Ectodermal cell (in vitro differentiated cells): ENCODE measurements around the gene GNB4. TPM values are rescaled to one million over a fixed set of nuclear protein-coding genes. Genes with fewer than 3 reads are reported as not detected.
A peak's percentile ranks its signal among the peaks of the same experiment; 100 is the strongest.

Experiments used
- H3K27ac ChIP-seq: 2 replicates; pipeline ENCODE4 v1.7.0; 2013; ENCODE audit warnings: mild to moderate bottlenecking, low read depth, low read length; ENCODE audit not compliant: insufficient read depth, poor library complexity, severe bottlenecking
- H3K27me3 ChIP-seq: 2 replicates; pipeline ENCODE4 v1.7.0; 2013; ENCODE audit warnings: mild to moderate bottlenecking, low read length; ENCODE audit not compliant: insufficient read depth, control insufficient read depth, poor library complexity, severe bottlenecking
- H3K36me3 ChIP-seq: one replicate; pipeline ENCODE4 v1.7.0; 2013; ENCODE audit warnings: low read length; ENCODE audit not compliant: control insufficient read depth, insufficient read depth
- H3K4me1 ChIP-seq: one replicate; pipeline ENCODE4 v1.7.0; 2013; ENCODE audit warnings: low read length; ENCODE audit not compliant: control insufficient read depth, insufficient read depth
- H3K4me3 ChIP-seq: 2 replicates; pipeline ENCODE4 v1.7.0; 2013; ENCODE audit warnings: low read depth, low read length, control low read depth; ENCODE audit not compliant: insufficient read depth
- H3K9me3 ChIP-seq: 2 replicates; pipeline ENCODE4 v1.7.0; 2013; ENCODE audit warnings: mild to moderate bottlenecking, low read length, moderate library complexity; ENCODE audit not compliant: control insufficient read depth
- WGBS, 2 experiments: methylation state at CpG; one replicate each; pipeline ENCODE4 v1.1.7; 2013; ENCODE audit warnings: missing lambda C conversion rate in 2 of 2; 5-methylcytosine and 5-hydroxymethylcytosine counted together
- polyA plus RNA-seq, 4 experiments: library from polyadenylated mRNA; stranded (reverse); fragments of 50-300 nt; gene quantifications; one replicate each; pipeline ENCODE4 v1.2.3, GENCODE V29; 2013

GNB4 gene
- polyA plus RNA-seq (2013, experiment 1 of 4): 35.1 TPM
- polyA plus RNA-seq (2013, experiment 2 of 4): 37.8 TPM
- 27.8 TPM for polyA plus RNA-seq (2013, experiment 3 of 4)
- polyA plus RNA-seq (2013, experiment 4 of 4): 29.3 TPM

DNA sequence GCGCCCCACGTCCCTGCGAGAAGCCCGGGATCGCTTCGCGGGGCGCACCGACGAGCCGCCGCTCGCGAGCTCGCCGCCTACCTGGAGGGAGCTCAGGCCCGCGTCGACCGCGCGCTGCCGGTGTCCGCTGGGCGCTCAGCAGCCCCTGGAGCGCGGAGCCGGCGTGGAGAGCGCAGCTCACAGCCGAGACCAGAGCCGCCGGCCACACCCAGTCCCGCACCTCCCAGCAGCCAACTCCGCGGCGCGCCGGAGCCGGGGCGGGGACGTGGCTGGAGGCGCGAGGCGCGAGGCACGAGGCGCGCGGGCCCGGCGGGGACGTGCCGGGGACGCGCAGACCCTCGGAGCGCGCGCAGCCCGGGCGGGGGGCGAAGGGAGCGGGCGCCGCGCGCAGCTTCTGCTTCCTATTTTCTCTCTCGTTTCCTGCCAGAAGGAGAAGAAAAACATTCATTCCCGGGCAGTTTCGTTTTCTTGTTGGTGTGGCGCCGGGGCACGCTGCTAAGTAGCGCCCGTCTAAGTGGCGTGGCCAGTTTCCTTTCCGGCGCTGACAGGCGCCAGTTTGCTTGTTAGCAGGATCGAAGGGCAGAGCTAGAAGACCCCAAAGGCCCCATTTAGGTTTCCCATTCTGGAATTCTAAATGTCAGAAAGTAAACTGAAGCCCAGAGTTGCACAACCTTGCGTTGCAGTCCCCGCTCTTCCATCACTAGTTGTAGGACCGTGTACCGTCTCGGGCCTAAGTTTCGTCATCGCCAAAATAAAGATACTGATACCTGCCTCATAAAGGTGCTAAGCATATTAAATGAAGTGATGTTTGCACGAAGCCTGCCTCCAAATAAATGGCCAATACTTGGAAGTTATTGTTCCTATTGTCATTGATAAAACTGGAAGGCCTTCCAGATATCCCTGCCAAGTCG lies at the start of gene GNB4:
TSS of gene GNB4 (minus strand) at position 206 of the 911 bp plus-strand sequence. CDS start 25,270 bp downstream, outside the sequence.
- Histone ChIP-seq H3K27ac (peak within 1 kb of the TSS; percentile 51), H3K9me3 (no peaks in the 10 kb centered on the region), H3K36me3 (no peaks in the 10 kb centered on the region), H3K27me3 (peaks cover 14% of the 10 kb centered on the region), H3K4me3 (peak within 1 kb of the TSS; percentile 68), H3K4me1 (peaks cover 17% of the 10 kb centered on the region)
- 3% methylated on average over 90 of the region's 90 CpGs for WGBS, 2 experiments

DNA sequence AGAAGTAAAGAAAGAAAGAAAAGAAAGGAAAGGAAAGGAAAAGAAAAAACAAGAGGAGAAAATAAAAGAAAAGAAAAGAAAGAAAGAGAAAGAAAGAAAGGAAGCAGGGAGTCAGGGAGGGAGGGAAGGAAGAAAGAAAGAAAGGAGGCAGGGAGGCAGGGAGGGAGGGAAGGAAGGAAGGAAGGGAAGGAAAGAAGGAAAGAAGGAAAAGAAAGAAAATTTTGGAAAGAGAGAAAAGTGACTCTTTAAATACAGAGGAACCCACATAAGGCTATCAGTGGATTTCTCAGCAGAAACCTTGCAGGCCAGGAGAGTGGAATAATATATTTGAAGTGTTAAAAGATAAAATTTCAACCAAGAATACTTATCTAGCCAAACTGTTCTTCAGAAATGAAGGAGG lies 44.2 kb upstream of the GNB4 start:
- Histone ChIP-seq H3K36me3 (no peaks in the 10 kb centered on the region), H3K9me3 (peaks cover 2% of the 10 kb centered on the region), H3K27ac (no peak overlapping the region), H3K4me1 (no peaks in the 10 kb centered on the region), H3K27me3 (no peaks in the 10 kb centered on the region), H3K4me3 (no peak overlapping the region)

DNA sequence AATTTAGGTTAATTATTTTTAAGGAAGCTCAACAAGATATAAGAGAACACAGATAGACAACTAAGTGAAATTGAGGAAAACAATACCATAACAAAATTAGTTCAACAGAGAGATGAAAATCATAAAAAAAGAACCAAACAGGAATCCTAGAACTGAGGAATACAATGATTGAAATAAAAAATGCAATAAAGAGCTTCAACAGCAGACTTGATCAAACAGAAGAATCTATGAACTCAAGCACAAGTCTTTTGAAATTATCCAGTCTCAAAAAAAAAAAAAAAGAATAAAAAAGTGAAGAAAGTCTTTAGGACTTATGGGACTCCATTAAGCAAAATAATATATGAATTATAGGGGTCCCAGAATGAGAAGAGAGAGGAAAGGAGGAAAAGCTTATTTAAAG lies 42.0 kb upstream of the GNB4 start:
- no peaks in the 10 kb centered on the region for H3K36me3 ChIP-seq
- no peak overlapping the region for H3K4me3 ChIP-seq
- H3K4me1 ChIP-seq: no peaks in the 10 kb centered on the region
- H3K27me3 ChIP-seq: no peaks in the 10 kb centered on the region
- H3K9me3 ChIP-seq: peaks cover 2% of the 10 kb centered on the region
- no peak overlapping the region for H3K27ac ChIP-seq

DNA sequence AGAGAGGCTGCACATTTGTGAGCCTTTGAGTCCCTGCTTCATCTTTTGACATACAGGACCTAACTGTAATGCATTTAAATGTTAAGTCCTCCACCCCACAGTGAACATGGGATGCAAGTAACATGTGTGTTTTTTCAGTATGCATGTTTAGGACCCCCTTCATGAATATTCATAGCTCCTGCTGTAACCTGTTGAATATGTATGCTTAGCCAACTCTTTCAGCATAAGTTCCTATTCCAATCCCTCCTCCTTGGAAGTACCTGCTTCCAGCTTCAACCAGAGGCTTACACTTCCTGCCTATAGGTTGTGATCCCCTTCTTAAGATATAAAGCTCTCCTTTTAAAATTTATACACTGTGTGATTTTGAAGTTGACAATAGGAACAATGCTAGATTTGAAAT lies 36.9 kb upstream of the GNB4 start:
- no peak overlapping the region for H3K27ac ChIP-seq
- no peaks in the 10 kb centered on the region for H3K27me3 ChIP-seq
- H3K9me3 ChIP-seq: no peaks in the 10 kb centered on the region
- no peak overlapping the region for H3K4me3 ChIP-seq
- H3K36me3 ChIP-seq: no peaks in the 10 kb centered on the region
- H3K4me1 ChIP-seq: no peaks in the 10 kb centered on the region

DNA sequence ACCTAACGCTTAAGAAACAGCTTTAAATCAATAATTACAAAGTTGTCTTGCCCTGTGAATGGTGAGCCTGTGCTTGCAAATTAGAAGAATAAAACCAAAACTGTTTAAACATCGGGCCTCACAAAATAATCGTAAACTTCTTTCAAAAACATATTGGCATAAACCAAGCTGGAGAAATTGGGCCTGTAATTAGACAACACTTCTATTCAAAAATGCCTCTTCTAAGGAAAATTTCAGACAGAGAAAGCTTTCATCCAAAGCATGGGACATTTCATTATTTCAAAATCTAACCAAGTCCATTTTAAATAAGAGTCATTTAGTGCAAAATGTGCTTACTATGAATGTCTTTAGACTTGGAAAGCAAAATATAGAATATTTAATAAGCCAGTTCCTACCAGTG lies 35.5 kb upstream of the GNB4 start:
- Histone ChIP-seq H3K9me3 (no peaks in the 10 kb centered on the region), H3K36me3 (no peaks in the 10 kb centered on the region), H3K27ac (no peak overlapping the region), H3K4me1 (no peaks in the 10 kb centered on the region), H3K27me3 (no peaks in the 10 kb centered on the region), H3K4me3 (no peak overlapping the region)
- 94 to 96% methylated on average over 3 of the region's 3 CpGs for WGBS, 2 experiments

DNA sequence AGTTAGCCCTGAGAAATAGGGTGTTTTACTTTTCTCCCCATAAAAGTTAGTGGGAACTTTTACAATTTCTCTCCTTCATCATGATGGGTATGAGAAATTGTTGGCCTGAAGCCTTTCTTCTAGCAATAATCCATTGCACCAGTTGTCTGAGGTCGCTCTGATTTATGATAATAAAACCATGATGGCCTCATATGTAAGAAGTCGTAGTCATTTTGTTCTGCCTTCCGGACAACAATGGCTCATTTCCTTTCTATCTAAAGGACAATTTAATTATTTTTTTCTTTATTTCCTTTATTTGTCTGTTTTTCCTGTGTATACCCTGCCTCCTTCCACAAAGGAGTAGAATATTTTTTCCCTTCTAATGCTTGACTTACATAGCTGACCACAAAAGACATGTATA lies 31.6 kb upstream of the GNB4 start:
- H3K4me3 ChIP-seq: no peak overlapping the region
- H3K36me3 ChIP-seq: no peaks in the 10 kb centered on the region
- no peaks in the 10 kb centered on the region for H3K9me3 ChIP-seq
- no peaks in the 10 kb centered on the region for H3K27me3 ChIP-seq
- no peaks in the 10 kb centered on the region for H3K4me1 ChIP-seq
- no peak overlapping the region for H3K27ac ChIP-seq
- WGBS, 2 experiments: 98 to 100% methylated on average over 2 to 3 of the region's 3 CpGs

DNA sequence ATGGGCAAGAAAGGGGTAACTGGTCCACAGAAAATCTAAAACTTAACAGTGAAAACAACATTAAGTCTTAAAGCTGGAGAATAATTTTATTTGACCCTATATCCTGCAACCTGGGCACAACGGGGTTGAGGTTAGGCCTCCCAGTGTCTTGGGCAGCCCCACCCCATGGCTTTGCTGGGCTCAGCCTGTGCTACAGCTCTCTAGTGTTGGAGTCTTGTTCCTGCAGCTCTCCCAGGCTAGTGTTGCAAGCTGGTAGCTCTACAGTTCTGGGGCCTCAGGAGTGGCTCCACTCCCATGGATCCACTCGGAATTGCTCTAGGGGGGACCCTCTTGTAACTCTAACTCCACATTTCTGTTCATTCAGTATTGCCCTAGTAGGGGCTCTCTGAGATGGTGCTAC lies 24.9 kb upstream of the GNB4 start:
- Histone ChIP-seq H3K4me1 (no peaks in the 10 kb centered on the region), H3K4me3 (no peak overlapping the region), H3K27ac (no peak overlapping the region), H3K9me3 (no peaks in the 10 kb centered on the region), H3K36me3 (no peaks in the 10 kb centered on the region), H3K27me3 (no peaks in the 10 kb centered on the region)
- 84 to 92% methylated on average over 2 of the region's 2 CpGs for WGBS, 2 experiments

DNA sequence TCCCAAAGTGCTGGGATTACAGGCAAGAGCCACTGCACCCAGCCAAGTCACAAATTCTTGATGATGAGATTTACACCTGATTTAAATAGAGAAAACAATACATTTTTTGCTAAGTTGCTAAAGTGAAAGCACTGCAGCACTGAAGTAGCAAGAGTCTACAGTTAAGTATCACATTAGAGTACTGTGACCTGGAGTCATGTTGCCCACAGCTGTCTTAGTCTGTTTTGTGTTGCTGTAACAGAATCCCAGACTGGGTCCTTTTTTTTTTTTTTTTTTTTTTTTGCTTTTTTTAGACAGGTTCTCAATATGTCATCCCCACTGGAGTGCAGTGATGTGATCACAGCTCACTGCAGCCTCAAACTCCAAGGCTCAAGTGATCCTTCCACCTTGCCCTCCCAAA lies 23.2 kb upstream of the GNB4 start:
- Histone ChIP-seq H3K36me3 (no peaks in the 10 kb centered on the region), H3K4me1 (no peaks in the 10 kb centered on the region), H3K27me3 (no peaks in the 10 kb centered on the region), H3K4me3 (no peak overlapping the region), H3K27ac (no peak overlapping the region), H3K9me3 (no peaks in the 10 kb centered on the region)

DNA sequence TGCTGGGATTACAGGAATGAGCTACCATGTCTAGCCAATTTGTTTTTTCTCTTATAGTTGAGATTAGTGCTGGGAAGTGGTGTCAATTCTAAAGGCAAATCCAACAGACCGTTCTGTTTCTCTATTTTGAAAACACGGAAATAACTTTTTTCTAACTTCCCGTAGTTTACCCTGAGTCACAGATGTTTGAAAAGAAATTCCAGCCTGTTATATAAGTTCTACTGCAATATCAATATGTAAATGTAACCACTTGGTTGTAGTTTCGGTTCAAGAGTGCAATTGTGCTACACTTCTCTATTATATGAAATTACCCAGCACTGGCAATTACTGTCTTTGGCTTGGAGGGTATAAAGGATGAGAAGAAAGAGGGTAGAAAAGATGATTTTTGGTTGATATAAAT lies 22.3 kb upstream of the GNB4 start:
- H3K9me3 ChIP-seq: no peaks in the 10 kb centered on the region
- H3K4me1 ChIP-seq: no peaks in the 10 kb centered on the region
- H3K36me3 ChIP-seq: no peaks in the 10 kb centered on the region
- no peaks in the 10 kb centered on the region for H3K27me3 ChIP-seq
- H3K27ac ChIP-seq: no peak overlapping the region
- H3K4me3 ChIP-seq: no peak overlapping the region
- WGBS, 2 experiments: 82 to 94% methylated on average over 2 to 4 of the region's 4 CpGs

DNA sequence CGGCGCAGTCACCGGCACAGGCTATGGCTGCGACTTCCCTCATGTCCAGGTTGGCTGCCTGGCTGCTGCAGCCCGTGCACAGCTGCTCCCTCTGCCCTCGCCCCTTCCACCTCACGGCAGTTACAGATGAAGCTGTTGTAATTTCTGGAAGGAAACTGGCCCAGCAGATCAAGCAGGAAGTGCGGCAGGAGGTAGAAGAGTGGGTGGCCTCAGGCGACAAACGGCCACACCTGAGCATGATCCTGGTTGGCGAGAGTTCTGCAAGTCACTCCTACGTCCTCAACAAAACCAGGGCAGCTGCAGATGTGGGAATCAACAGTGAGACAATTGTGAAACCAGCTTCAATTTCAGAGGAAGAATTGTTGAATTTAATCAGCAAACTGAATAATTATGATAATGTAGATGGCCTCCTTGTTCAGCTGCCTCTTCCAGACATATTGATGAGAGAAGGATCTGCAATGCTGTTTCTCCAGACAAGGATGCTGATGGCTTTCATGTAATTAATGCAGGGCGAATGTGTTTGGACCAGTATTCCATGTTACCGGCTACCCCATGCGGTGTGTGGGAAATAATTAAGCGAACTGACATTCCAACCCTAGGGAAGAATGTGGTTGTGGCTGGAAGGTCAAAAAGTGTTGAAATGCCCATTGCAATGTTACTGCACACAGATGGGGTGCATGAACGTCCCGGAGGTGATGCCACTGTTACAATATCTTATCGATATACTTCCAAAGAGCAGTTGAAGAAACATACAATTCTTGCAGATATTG lies 13.2 kb upstream of the GNB4 start:
- Histone ChIP-seq H3K4me3 (no peak overlapping the region), H3K9me3 (no peaks in the 10 kb centered on the region), H3K27ac (no peak overlapping the region), H3K27me3 (no peaks in the 10 kb centered on the region), H3K36me3 (no peaks in the 10 kb centered on the region), H3K4me1 (no peaks in the 10 kb centered on the region)
- 90 to 92% methylated on average over 19 of the region's 19 CpGs for WGBS, 2 experiments
